ENCODE results near the gene PBX3.

DNA sequence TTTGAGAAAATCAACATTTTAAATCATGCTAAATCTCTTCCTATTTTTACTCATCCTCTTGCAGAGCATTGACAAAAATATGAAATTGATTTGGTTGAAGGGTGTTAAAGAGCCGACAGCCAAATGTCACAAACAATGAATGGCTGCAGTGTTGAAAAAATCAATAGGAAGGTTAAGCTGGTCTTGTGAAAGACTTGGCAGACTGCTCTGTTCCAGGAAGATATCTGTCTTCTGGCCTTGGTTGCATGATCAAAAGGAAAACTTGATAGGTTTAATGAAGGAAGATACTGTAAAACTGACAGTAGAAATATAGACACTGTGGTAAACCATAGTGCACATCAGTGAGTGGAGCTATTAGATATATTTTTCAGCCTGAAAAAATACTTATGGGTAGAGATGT, 103.6 kb downstream of the PBX3 start:
- TF ChIP-seq POLR2A (IDR thresholded peaks at IDR 0.05; ENCODE audit: low read length) = no peak
- TF ChIP-seq GATA1 (IDR thresholded peaks at IDR 0.05; ENCODE audit: low read depth, low read length) = no peak
